Smooth muscle cell of bladder (primary cell): ENCODE results near the gene TMEM214. TPM values are rescaled to one million over a fixed set of nuclear protein-coding genes. Genes with fewer than 3 reads are reported as not detected.

Experiments
- total RNA-seq: library from RNA; depleted of rRNA; stranded (reverse); fragments of >200 nt; gene quantifications from 2 replicates; pipeline ENCODE4 v1.2.3, GENCODE V29; 2014

The TMEM214 gene, protein sequence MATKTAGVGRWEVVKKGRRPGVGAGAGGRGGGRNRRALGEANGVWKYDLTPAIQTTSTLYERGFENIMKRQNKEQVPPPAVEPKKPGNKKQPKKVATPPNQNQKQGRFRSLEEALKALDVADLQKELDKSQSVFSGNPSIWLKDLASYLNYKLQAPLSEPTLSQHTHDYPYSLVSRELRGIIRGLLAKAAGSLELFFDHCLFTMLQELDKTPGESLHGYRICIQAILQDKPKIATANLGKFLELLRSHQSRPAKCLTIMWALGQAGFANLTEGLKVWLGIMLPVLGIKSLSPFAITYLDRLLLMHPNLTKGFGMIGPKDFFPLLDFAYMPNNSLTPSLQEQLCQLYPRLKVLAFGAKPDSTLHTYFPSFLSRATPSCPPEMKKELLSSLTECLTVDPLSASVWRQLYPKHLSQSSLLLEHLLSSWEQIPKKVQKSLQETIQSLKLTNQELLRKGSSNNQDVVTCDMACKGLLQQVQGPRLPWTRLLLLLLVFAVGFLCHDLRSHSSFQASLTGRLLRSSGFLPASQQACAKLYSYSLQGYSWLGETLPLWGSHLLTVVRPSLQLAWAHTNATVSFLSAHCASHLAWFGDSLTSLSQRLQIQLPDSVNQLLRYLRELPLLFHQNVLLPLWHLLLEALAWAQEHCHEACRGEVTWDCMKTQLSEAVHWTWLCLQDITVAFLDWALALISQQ
- total RNA-seq: 31.6 and 33.6 TPM in 2 replicates

DNA sequence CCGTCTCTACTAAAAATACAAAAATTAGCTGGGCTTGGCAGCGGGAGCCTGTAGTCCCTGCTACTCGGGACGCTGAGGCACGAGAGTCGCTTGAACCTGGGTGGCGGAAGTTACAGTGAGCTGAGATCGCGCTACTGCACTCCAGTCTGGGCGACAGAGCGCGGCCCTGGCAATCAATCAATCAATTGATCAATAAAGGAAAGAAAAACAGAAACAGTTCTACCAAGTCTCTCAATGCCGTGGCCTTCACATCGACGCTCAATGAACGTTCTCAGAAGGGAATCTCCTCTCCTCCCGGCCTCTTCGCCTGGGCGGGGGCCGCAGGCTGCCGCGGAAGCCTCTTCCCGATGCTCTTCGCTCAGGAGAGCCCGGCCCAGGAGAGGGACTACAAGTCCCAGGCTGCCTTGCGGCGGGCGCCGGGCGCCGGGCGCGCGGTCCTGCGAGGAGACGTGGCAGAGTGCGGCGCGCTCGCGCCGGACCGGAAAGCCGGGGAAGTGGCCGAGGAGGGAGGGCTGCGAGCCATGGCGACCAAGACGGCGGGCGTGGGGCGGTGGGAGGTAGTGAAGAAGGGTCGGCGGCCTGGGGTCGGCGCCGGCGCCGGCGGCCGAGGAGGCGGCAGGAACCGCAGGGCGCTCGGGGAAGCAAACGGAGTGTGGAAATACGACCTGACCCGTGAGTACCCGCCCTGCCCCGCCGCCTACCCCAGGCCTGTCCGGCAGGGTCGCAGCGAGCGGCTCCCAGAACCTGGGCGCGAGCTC, at the start of gene TMEM214:
TMEM214 (plus strand) TSS at position 471 of the 758 bp plus-strand sequence; CDS start at position 522, 51 bp downstream.

GRCh38 chr2:27050996-27051901, 18.5 kb downstream of the TMEM214 start, which contains the start of gene AGBL5:
Gene AGBL5 (plus strand): TSS chr2:27051668. CDS start chr2:27052959, 1,291 bp downstream.

GRCh38 chr2:27071277-27071989, 38.7 kb downstream of the TMEM214 start, which contains the start of gene OST4:
Gene OST4 (minus strand): TSS chr2:27071654.

DNA sequence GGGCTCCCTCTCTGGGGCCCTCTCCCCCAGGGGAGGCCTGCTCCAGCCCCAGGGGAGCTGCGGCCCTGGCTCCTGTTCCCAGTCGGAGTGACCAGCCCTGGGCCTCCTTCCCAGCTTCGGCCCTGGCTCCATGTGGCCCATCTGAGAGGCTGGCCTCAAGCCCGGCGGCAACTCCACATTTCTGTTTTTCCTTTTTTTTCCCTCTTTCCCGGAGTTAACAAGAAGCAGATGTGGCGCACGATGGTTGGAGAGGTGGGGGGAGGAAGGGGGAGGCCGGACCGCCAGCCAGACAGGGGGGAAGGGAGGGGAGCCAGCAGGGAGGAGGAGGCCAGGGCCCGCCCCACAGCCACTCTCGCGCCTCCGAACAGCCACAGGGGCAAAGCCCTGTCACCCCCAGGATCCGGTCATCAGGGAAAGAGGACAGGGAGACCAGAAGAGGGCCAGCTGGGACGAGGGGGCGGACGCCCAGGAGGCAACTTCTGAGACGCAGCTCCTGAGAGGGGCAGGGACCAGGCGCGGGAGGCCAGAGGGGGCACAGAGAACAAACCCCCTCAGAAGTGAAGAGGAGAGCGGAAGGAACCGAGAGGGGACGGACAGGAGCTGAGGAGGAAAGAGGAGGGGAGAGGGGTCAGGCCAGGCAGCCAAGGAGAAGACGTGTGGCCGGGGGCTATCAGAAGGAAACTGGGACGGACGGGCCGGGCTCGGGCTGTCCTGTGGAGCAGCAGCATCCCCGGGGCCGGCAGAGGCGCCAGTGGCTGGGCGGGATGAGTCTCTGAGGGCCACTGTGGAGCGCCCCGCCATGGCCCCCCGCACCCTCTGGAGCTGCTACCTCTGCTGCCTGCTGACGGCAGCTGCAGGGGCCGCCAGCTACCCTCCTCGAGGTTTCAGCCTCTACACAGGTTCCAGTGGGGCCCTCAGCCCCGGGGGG, 45.8 kb downstream of the TMEM214 start, which contains the start of gene EMILIN1:
EMILIN1 (plus strand) TSS at position 349 of the 928 bp plus-strand sequence; CDS start at position 800, 451 bp downstream.

GRCh38 chr2:27086724-27087593, 54.2 kb downstream of the TMEM214 start, which contains the start of gene KHK:
Gene KHK (plus strand): TSS chr2:27086772. CDS start chr2:27087260, 488 bp downstream.

Other genes with a start within 250 kb of the TMEM214 start
- gene CENPA, start 246.9 kb upstream of the TMEM214 start, total RNA-seq: 1.00 and 1.5 TPM in 2 replicates
- not detected in 2 replicates for gene DPYSL5, start 184.8 kb upstream of the TMEM214 start, total RNA-seq
- gene MAPRE3, start 62.3 kb upstream of the TMEM214 start, total RNA-seq: 3.1 and 3.3 TPM in 2 replicates
- 20.9 and 25.4 TPM in 2 replicates for gene AGBL5, start 18.7 kb downstream of the TMEM214 start, total RNA-seq
- gene OST4, start 38.7 kb downstream of the TMEM214 start, total RNA-seq: 670 and 734 TPM in 2 replicates
- 203 and 242 TPM in 2 replicates for gene EMILIN1, start 45.6 kb downstream of the TMEM214 start, total RNA-seq
- 0.43 and 0.55 TPM in 2 replicates for gene KHK, start 53.8 kb downstream of the TMEM214 start, total RNA-seq
- gene CGREF1, start 86.2 kb downstream of the TMEM214 start, total RNA-seq: 7.0 and 8.2 TPM in 2 replicates
- gene ABHD1, start 90.8 kb downstream of the TMEM214 start, total RNA-seq: not detected in 2 replicates
- gene PREB, start 101.7 kb downstream of the TMEM214 start, total RNA-seq: 49.1 and 56.2 TPM in 2 replicates
- gene PRR30, start 106.4 kb downstream of the TMEM214 start, total RNA-seq: not detected in 2 replicates
- not detected in 2 replicates for gene TCF23, start 116.0 kb downstream of the TMEM214 start, total RNA-seq
- gene ATRAID, start 179.1 kb downstream of the TMEM214 start, total RNA-seq: 247 and 248 TPM in 2 replicates
- 11.5 and 14.7 TPM in 2 replicates for gene SLC5A6, start 179.3 kb downstream of the TMEM214 start, total RNA-seq
- 19.6 and 28.0 TPM in 2 replicates for gene CAD, start 184.4 kb downstream of the TMEM214 start, total RNA-seq
- gene SLC30A3, start 230.1 kb downstream of the TMEM214 start, total RNA-seq: under 0.01 TPM in 1 of 2 replicates, not detected in the other
- not detected in 2 replicates for gene DNAJC5G, start 242.5 kb downstream of the TMEM214 start, total RNA-seq
- 0.14 TPM in 1 of 2 replicates, not detected in the other for gene TRIM54, start 249.5 kb downstream of the TMEM214 start, total RNA-seq